HG02623 (cell line): ENCODE results near the gene LYPD1.

ENCODE experiments used
- ATAC-seq: cut with Tn5 transposase; IDR thresholded peaks from one replicate; pipeline ENCODE4 v1.9.1; 2021; ENCODE audit warnings: moderate library complexity; ENCODE audit not compliant: unreplicated experiment

The LYPD1 gene

GRCh38 chr2:132638313-132639040 is 31.5 kb downstream of the LYPD1 start:
- no peak for ATAC-seq

- ATAC-seq: no peak
Observed at GRCh38 chr2:132636346-132636745, 33.7 kb downstream of the LYPD1 start.

GRCh38 chr2:132633635-132634034 is 36.4 kb downstream of the LYPD1 start:
- ATAC-seq: no peak

GRCh38 chr2:132632000-132632649 is 37.9 kb downstream of the LYPD1 start:
- no peak for ATAC-seq

GRCh38 chr2:132627536-132627935 is 42.5 kb downstream of the LYPD1 start:
- ATAC-seq: no peak

- ATAC-seq: no peak
Observed at GRCh38 chr2:132623096-132623839, 46.7 kb downstream of the LYPD1 start.

- ATAC-seq: no peak
Observed at GRCh38 chr2:132621131-132621875, 48.7 kb downstream of the LYPD1 start.

GRCh38 chr2:132620115-132620514 is 49.9 kb downstream of the LYPD1 start:
- no peak for ATAC-seq

GRCh38 chr2:132618734-132619133 is 51.3 kb downstream of the LYPD1 start:
- ATAC-seq: no peak

- ATAC-seq: no peak
Observed at GRCh38 chr2:132617989-132618388, 52.0 kb downstream of the LYPD1 start.

GRCh38 chr2:132615329-132616085 is 54.5 kb downstream of the LYPD1 start:
- no peak for ATAC-seq

GRCh38 chr2:132611719-132612118 is 58.3 kb downstream of the LYPD1 start:
- no peak for ATAC-seq

GRCh38 chr2:132609101-132609890 is 60.7 kb downstream of the LYPD1 start:
- ATAC-seq: no peak

- ATAC-seq: no peak
Observed at GRCh38 chr2:132608311-132608710, 61.7 kb downstream of the LYPD1 start.

GRCh38 chr2:132607426-132608090 is 62.4 kb downstream of the LYPD1 start:
- no peak for ATAC-seq

- no peak for ATAC-seq
Observed at GRCh38 chr2:132606649-132607048, 63.4 kb downstream of the LYPD1 start.

GRCh38 chr2:132605236-132606180 is 64.5 kb downstream of the LYPD1 start:
- ATAC-seq: no peak

GRCh38 chr2:132604561-132604960 is 65.4 kb downstream of the LYPD1 start:
- ATAC-seq: no peak
